Lower lobe of right lung (tissue), 2 donors: ENCODE results near the gene PDE9A. TPM values are rescaled to one million over a fixed set of nuclear protein-coding genes. Genes with fewer than 3 reads are reported as not detected.

Experiments
- ATAC-seq, 2 donors: fragments of 200-7000 bp; cut with Tn5 transposase; one replicate each; pipeline ENCODE4 v1.9.1; 2020 to 2022; ENCODE audit warnings: mild to moderate bottlenecking in 2 of 2, moderate library complexity in 2 of 2
- DNase-seq: peaks from one replicate; pipeline ENCODE4 v3.0.0-alpha.2; 2020
- H3K27ac ChIP-seq: fragments of 200-600 bp; one replicate; pipeline ENCODE4 v1.8.0; 2022
- H3K27me3 ChIP-seq: fragments of 200-600 bp; one replicate; pipeline ENCODE4 v1.8.0; 2022; ENCODE audit warnings: low read depth
- H3K36me3 ChIP-seq: fragments of 200-600 bp; one replicate; pipeline ENCODE4 v1.8.0; 2022; ENCODE audit warnings: mild to moderate bottlenecking
- H3K4me1 ChIP-seq: fragments of 200-600 bp; one replicate; pipeline ENCODE4 v1.8.0; 2022
- H3K4me3 ChIP-seq: fragments of 200-600 bp; one replicate; pipeline ENCODE4 v1.8.0; 2022; ENCODE audit warnings: mild to moderate bottlenecking
- H3K9me3 ChIP-seq: fragments of 200-600 bp; one replicate; pipeline ENCODE4 v1.8.0; 2022
- CTCF ChIP-seq: fragments of 200-600 bp; IDR thresholded peaks from one replicate; pipeline ENCODE4 v1.8.0; 2022; ENCODE audit warnings: antibody characterized with exemption, mild to moderate bottlenecking
- intact Hi-C: fragments of 100-400 bp; cut with DNase I; formaldehyde crosslinking; loops from one replicate; pipeline ENCODE4 v1.11.0; 2022
- total RNA-seq: library from RNA; stranded (reverse); fragmentation: NEBNext Ultra II Directional; extraction: Animal tissue kit (Norgen Biotek cat#: 25700); gene quantifications from one replicate; pipeline ENCODE4 v1.2.1, GENCODE V29; 2021
- donor health status: DM: no; HTN: yes; CAD: no; lungs with severe emphysema.

Gene PDE9A
- total RNA-seq, 1 donor from 2014 or later, result 12.8 TPM

- DNase-seq, result no peak
- no peak overlapping the region for H3K4me3 ChIP-seq
- H3K36me3 ChIP-seq, result no peaks in the 10 kb centered on the region
- no peaks in the 10 kb centered on the region for H3K9me3 ChIP-seq
- H3K27ac ChIP-seq, result no peak overlapping the region
- H3K4me1 ChIP-seq, result peaks cover 6% of the 10 kb centered on the region
- TF ChIP-seq CTCF, result no peak
- H3K27me3 ChIP-seq, result no peaks in the 10 kb centered on the region
- intact Hi-C loops, result no loop called here
- no peak for ATAC-seq
These were observed 26.1 kb downstream of the PDE9A start for GRCh38 chr21:42679319-42680057.

DNA sequence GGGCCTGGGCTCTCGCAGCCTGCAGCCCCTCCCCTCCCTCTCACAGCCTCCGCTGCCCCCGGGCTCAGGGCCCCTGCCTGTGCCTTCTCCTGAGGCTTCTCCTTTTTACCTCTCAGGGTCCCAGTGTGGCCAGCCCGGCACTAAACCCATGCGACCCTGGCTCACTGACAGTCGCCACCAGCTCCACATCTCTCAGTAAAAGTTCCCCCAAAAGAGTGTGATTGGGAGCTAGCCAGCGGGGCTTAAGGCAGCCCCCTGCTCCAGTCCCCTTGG is 26.6 kb downstream of the PDE9A start:
- TF ChIP-seq CTCF, result no peak
- no peaks in the 10 kb centered on the region for H3K27me3 ChIP-seq
- no peaks in the 10 kb centered on the region for H3K36me3 ChIP-seq
- H3K9me3 ChIP-seq, result no peaks in the 10 kb centered on the region
- DNase-seq (no peak), ATAC-seq (no peak)
- no peak overlapping the region for H3K4me3 ChIP-seq
- peaks cover 6% of the 10 kb centered on the region for H3K4me1 ChIP-seq
- no peak overlapping the region for H3K27ac ChIP-seq
- intact Hi-C loops, result no loop called here

- intact Hi-C loops, result no loop called here
- DNase-seq (no peak), ATAC-seq (no peak)
- Histone ChIP-seq H3K27ac (no peak overlapping the region), H3K4me3 (no peak overlapping the region), H3K27me3 (no peaks in the 10 kb centered on the region), H3K36me3 (no peaks in the 10 kb centered on the region), H3K9me3 (no peaks in the 10 kb centered on the region), H3K4me1 (peaks cover 6% of the 10 kb centered on the region)
- no peak for TF ChIP-seq CTCF
These were observed 27.0 kb downstream of the PDE9A start for GRCh38 chr21:42680429-42680828.

DNA sequence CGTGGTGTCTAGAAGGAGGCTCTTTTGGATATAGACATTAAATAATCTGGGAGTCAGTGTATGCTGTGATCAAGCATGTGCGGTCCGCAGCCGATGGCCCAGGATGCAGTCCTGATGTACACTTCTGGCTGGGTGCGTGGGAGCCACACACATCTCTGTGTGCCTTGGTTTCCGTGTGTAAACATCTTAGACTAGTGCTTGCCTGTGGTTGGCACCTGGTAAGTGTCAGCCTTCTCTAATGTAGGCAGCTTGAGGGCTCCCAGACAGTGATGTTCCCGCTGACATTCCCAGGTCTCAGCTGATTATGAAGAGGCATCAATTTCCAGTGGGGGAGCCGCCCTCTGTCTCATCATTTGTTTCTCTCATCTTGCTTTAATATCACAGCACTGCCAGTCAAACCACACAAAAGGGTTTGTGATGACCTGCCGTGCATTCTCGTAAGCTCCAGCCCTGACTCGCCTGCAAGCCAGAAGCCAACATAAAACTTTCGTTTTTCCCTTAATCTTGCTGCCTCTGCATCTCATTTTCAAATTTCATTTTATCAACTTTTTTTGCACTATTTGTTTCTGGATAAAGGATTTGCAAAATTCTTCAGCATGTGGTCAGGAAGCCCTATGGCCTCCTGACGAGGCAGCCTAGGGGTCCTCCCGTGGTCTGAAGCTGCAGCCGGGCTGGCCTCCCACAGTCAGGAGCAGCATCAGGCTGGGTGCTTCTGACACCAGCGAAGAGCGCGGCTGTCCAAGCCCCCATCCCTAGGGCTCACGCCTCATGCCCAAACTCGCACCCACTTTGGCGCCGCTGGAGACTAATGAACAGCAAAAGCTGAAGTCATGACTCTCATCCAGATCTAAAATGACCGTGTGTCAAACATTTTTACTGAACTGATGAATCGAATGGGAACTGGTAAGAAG is 28.1 kb downstream of the PDE9A start:
- ATAC-seq (no peak), DNase-seq (no peak)
- Histone ChIP-seq H3K36me3 (no peaks in the 10 kb centered on the region), H3K27me3 (no peaks in the 10 kb centered on the region), H3K4me1 (peaks cover 6% of the 10 kb centered on the region), H3K9me3 (no peaks in the 10 kb centered on the region), H3K4me3 (no peak overlapping the region), H3K27ac (no peak overlapping the region)
- intact Hi-C loops, result no loop called here
- TF ChIP-seq CTCF, result no peak

DNA sequence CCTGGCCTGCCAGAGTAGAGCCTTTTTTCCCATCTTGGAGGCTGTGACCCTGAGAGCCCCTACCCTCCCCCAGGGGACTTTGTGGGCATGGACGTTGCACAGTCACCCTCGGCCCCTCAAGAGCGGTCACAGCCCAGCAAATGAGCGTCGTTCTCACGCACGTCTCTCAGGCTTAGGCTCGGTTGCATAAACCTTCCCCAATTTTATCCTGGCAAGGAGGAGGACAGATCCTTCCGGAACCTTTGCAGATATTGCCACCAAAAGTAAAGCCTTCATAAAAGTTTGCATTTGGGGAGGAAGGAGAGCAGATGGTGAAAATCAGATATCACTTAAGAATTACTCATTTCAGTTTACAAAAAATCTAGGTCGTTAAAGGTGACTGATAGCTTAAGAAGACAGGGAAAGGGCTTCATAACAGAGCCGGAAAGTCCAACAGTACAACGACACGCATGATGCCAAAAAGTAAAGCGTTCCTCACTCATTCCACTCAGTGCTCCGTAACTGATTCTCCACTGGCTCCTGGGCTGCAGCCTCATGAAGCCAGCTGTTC is 29.3 kb downstream of the PDE9A start:
- ATAC-seq, result no peak
- Histone ChIP-seq H3K27me3 (no peaks in the 10 kb centered on the region), H3K27ac (no peak overlapping the region), H3K4me3 (no peak overlapping the region), H3K9me3 (no peaks in the 10 kb centered on the region), H3K36me3 (no peaks in the 10 kb centered on the region), H3K4me1 (peaks cover 5% of the 10 kb centered on the region)
- no peak for TF ChIP-seq CTCF
- intact Hi-C loops, result no loop called here
- DNase-seq, result no peak
